Measurements from ENCODE around the gene TBX2.
"Not testable (repeated sequence)": the region's sequence is repeated elsewhere in the genome, so short reads cannot be mapped to it uniquely, and the experiment has no call there.

TBX2 gene

DNA sequence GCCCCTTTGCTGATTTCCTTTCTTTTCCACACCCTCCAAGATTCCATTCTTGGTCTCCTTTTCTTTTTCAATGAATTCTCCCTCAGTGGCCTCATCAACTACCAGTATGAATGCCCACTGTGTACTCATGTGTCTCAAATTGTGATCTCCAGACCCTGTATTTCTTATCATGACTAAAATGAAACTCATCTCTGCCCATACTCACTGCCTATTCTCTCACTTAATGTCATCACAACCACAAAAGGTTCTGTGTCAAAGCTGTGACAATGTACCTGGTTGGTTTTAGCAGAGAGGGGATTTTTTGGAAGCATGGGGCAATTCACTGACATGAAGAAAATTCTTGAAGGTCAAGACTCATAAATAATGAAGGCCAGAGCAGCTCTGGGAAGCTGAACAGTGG is 41.1 kb downstream of the TBX2 start:
- DNase-seq: no peak

DNA sequence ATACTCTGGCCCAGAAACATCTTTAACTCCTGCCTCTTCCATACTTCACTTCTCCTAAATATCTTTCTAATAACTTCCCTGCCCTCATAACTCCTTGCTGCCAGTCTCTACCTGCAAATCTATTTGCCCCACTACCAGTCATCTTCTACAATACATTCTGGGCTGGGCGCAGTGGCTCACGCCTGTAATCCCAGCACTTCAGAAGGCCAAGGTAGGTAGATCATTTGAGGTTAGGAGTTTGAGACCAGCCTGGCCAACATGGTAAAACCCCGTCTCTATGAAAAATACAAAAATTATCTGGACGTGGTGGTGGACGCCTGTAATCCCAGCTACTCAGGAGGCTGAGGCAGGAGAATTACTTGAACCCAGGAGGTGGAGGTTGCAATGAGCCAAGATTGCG is 41.9 kb downstream of the TBX2 start:
- not testable (repeated sequence) for DNase-seq

DNA sequence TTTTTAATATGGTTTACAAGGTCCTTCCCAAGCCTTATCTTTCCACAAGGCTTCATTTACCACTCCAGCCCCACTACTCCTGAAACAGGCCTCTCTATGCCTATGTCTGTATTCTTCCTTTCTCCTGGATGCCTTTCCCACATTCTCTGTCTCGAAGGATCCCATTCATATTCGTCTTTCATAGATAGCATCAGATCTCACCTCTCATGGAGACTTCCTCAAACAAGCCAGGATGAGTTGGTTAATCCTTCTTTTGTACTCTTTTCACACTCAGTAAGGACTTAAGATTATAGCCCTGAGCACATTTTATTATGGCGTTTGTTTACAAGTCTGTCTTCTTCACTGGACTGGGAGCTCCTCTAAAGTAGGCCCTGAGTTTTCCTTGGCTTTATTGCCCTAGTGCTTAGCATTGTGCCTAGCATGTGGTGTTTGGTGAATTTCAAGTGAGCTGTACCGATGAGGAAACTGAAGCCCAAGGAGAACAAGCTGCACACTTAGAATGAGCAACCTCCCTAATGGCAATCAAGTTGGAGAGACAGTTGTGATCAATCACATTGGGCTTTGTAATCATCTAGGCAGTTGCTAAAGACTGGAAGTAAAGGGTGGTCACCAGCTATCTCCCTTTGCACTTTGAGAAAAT is 42.6 kb downstream of the TBX2 start:
- DNase-seq: no peak

DNA sequence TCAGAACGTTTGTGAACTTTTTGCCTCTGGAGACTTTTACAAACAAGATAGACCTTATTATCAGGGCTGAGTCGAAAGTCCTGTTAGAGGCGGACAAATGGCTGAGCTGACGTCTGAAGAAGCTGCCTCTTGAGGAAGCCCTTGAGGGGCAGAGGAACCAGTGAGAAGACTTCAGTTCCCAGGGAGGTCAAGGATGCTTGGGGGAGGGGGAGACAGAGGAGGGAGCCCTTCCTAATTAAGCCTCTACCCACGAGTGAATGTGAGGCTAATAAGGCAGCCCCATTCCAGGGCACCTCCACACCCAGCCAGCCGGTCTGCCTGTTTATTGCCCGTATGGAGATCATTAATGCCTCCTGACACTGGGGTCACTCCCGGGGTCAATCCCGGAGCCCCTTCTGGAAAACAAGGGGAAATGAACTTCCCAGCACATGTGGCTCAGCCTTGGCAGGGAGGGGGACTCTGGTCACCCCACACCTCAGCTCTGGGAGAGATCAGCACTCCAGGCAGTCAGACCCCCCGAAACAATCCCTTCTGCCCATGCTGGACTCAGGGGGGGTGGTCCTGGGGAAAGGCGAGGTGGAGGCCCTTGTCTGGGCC is 43.3 kb downstream of the TBX2 start:
- no peak for DNase-seq

DNA sequence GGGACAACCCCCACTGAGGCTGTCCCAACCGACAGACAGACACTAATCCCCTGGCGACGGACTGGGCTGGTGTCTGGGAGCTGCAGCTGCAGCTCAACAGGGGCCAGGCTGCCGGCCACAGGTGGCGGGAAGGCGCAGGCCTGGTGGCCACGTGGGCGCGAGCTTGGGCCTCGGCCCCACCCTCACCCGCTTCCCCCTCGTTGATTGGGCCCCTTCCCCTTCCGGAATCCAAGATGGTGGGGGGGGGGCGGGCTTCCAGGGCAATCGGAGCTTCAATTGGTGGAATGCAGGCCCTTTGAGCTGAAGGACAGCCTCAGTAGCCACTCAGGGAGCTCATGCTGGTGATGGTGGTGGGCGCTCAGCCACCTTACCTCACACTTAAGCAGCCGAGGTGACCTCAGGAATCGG is 43.8 kb downstream of the TBX2 start:
- no peak for DNase-seq

DNA sequence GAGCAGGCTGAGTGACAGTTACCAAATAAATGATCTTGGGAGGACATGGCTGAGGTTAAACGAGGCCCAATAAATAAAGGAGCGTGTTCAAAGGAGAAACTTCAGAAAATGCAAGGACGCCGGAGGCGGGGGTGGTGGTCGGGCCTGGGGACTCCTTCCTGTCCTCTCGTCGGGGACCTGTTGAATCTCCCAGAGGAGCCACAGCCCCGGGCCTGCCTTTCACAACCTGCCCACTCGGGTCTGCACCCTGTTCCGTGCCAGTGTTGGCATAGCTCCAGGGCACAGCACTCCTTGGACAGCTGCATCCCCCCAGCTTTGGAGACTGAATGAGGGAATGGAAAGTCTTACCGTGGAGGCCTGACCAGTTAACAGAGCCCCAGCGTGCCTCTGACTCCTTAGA is 44.4 kb downstream of the TBX2 start:
- DNase-seq: no peak

DNA sequence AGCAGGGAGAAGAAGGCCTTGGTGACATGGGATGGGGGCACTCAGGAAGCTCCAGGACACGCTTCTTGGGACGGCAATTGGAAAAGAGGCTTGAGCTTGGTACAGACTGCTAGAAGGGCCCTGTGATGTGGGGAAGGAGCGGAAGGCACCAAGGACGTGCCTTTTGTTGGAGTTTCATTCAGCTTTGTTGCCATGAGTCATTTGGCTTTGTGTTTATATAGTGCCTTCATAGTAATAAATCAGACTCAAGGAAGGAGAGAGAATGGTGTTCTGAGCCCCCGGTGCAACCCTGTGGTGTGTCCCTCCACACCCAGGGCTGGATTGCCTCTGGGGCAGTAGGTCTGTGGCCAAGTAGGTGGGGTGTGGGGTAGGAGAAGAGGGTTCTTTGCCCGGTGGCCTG is 45.2 kb downstream of the TBX2 start:
- no peak for DNase-seq

DNA sequence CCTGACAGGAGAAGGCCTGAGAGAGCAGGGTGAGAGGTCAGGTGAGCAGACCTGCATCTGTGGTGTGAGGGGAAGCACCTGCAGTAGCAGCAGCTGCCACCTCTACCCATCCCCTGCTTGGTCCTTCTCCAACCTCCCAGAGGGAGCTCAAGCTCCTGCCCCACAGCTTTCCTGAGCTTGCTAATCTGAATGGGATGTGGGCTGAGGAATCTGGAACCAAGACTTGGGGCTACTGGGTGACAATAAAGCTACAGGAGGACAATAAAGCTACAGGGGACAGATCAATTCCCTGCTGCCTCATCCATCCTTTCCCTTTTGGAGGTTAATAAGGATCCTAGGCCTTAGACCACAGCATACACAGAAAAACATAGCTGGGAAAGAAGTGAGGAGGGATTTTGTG is 47.7 kb downstream of the TBX2 start:
- no peak for DNase-seq

DNA sequence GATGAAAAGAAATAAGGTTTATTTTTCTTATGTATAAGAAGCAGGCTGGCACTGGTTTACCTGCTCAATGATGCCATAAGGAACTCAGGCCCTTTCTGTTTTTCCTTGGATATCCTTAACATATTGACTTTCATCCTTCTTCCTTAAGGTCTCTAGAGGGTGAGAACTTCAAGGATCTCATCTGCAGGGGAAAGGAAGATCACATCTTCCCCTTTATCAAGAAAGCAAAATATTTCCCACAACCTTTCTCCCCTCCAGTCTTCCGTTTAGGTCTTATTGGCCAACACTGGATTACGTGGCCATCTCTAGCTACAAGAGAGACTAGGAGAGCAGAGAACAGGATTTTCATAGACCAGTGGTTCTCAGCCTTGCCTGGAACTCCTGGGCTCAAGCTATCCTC is 48.4 kb downstream of the TBX2 start:
- no peak for DNase-seq

DNA sequence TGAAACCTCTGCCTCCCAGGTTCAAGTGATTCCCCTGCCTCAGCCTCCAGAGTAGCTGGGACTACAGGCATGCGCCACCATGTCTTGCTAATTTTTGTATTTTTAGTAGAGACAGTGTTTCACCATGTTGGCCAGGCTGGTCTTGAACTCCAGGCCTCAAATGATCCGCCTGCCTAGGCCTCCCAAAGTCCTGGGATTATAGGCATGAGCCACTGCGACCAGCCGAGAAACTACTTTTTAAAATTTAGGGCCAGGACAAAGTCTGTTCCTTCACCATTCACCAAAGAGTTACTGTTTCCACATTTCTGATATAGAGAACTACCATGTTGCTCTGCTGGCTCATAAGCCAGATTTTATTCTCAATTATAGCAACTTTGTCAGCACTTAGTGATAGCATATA is 49.5 kb downstream of the TBX2 start:
- DNase-seq: not testable (repeated sequence)

DNA sequence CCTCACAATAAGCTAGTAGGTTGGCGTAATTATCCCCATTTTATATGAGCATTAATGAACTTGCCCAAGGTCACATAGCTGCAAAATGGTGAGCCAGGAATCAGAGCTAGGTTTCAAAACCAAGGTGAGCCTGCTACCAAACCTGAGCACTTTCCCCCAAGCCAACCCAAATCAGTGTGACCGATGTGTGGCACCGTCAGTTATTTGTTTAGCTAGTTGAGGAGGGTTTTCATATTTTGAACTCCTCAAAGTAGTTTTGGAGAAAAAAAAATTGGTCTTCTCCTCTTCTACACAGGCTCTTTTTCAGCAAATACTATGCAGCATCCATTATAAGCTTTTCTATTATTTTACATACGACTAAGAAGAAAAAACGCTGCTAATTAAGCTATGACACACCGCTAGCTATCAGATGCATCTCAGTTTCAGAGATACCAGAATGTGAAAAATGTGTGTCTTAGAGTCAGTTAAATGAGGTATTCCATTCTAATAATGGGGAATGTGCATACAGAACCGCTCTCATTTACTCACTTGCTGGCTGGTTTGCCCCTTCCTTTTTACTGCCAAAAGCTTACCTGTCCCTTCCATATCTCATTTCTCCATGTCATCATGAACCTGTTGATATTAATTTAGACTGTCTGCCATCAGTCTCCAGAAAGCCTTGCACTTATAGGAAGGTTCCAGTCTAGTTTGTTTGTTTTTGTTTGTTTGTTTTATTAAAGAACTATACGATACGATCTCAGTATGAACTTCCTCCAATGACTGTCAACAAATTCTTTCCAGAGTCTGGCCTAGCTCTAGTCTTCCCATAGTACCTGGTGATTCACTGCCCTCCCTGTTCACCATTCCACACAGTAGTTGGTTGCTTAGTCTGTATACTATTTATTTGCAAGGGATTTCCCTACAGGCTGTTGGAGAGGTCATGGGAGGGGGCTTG is 50.3 kb downstream of the TBX2 start:
- no peak for DNase-seq

DNA sequence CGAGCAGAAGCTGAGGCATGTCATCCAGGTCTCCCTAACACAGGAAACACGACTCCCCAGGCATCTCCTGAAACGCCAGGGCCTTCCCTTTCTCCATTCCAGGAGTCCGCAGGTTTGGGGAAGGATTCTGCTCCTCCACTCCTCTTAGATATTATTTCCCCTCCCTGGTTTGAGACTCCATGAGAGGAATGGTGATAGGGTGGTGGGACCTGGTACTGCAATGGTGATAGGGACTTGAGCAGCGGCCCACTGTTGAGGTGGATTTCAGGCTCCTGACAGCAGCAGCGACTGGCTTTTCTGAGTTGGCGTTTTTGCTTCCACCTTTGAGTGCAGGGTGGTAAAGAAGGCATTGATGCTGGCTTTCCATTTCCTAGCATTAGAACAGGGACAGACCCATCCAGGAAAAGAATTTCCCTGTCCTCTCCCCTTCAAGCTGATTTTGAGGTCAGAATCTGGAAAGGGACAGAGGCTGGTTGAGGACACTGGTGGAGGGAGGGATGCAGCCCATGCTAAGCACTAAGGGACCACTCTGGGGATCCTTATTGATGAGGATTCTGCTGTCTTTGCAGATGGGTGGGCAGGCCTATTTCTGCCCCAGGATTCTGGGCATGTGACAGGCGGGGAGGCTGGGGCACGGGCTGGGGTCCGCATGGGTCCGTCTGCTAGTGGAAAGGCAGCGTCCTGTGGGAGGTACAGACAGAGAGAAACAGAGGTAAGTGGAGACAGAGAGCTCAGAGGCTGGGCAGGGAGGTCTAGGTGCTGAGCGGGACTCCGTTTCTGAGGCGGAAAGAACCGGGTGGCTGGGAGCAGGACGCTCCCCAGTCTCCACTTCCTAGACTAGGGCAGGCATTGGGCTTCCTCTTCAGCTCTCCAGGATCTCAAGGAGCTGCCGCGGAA is 51.2 kb downstream of the TBX2 start:
- DNase-seq: no peak

DNA sequence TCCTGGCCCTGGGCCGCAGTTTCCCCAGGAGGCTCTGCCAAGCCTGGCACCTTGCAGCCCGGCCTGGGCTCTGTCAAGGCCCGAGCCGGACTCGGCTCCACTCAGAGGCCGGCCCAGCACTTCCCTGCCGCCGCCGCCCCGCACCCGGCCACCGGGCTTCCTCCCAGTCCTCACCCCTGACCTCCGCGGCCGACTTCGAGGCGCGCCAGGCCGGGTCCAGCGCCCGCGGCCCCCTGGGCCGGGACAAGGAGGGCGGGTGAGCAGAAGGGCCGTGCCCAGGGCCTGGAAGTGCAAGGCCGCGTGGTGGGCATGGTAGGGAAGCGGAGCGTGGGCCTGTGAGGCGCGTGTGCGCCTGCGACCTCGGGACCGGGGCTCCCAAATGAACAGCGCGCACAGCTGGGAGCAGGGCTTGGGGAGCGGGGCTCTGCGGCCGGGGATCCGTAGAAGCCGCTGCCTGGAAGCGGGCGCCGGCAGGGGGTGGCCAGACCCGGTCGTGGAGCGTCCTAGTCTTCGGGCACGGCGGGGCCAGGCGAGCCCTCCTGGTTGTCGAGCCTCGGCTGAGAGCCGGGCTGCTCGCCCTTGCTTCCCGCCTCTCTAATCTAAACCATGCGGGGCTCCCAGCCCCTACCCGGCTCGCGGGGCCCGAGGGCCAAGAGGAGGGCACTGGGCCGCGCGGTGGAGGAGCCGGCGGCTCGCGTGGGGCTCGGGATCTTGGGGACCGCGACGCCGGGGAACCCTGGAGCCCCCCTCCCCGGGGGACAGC is 52.1 kb downstream of the TBX2 start:
- DNase-seq: no peak

DNA sequence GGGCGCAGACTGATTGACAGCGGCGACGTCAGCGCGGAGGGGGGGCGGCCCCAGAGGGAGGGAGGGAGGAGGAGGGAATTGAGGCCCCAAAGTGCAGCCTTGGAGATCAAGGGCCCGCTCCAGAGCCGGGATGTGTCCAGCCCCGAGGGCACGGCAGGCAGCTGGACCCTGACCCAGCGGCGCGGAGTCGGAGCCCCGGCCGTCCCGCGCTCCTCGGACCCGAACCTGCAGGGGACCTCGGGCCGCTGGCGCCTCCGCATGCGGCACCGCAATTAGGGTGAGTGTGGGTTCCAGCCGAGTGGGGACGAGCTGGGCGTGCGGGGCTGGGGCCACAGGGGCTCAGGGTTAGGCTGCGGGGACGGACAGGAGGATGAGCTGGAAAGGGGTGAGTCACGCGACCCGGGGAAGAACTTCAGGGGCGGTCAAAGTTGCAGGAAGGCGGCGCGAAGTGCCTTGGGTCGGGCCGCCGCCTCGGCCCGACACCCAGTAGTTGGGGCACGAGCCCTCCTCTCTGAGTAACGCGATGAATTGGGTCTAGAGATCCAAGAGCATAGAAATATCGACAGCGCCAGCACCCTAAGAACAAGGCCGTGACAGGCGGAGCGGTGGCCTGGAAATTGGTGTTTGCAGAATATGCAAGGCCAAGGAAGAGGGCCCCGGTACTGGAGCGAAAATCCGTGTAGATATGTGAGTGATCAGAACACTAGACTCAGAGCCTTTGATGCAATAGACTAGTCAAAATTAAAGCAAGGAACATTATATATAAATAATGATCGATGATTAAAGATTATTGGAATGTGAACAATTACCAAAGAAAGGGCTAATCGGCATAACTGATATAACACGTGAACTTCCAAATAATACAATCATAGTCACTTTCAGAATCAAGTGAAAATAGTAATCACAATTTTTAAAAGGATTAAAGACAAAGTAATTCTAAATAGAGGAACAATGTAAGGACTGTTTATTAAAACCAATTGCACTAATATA is 53.0 kb downstream of the TBX2 start, which contains the start of gene TBX4:
TBX4 (plus strand) TSS at position 122 of the 990 bp plus-strand sequence. CDS start 4,069 bp downstream, outside the sequence.
- no peak for DNase-seq

DNA sequence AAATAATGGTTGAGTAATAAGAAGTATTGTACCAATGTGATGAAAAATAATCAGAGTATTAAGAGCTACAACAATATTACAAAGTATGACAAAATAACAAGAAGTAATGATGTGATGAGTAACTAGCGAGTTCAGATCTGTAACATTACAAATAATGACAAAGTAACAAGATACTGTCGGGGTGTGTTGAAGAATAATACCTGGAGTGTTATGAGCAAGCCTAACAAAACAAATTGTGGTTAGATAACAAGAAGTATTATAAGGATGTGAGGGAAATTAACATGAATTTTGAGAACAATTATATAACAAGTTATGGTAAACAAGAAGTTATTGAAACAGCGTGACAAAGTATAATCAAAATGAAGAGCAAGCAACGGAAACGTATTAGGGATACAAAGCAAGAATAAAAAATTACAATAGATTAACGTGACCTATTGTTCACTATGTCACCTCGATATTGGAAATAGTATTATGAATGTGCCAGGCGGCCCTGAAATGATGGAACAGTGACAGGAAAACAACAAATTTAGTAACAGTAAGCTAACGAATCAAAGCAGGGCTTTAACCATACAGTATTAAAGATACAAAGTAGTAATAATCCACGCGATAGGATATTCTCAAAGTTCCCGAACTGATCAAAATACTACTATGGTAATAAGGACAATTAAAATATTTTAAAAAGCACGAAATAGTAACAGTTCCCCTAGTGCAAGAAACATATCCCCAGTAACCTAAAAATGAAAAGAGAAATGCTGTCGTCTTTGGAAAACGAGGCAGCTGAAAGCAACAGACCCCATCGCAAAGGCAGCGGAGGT is 54.1 kb downstream of the TBX2 start:
- DNase-seq: no peak

DNA sequence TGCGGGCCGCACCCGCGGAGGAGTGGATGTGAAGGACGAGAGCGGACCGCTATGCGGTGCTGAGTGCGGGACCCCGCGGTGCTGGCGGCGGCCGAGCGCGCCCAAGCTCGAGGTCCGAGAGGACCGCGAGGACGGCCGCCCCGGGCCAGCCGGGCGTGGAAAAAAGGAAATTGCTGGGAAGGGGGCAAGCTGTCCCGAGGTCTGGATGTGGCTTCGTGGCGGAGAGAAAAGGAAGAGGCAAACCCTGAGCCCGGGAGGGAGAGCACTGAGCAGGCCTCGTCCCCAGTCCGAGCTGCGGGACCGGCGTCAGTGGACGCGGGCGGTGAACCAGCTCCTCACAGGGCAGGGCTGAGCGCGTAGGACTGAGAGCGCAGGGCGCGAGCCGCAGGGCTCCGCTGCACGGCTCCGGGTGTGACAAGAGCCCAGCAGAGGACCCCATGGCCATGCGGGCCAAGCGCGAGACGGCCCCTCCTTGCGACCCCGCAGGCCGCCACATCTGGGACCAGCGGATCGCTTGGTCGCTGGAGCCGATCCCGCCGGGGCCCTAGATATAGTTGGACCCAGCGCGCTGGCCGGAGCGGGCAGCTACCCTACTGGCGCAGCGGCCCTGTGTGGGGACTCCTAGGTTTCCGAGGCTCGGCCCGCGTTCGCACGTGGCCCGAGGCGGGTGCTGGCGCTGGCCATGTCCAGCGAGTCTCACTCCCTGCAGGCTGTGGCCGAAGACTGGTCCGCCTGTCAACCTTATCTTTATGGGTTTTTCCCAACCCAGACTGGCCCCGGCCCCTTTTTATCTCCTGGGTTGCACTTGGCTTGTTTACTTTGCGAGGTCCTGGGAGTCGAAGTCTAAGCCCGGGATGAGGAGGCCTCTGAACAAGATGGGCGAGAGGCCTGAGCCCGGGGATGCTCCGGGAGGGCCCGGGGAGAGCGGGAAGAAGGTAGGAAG is 55.0 kb downstream of the TBX2 start:
- no peak for DNase-seq

DNA sequence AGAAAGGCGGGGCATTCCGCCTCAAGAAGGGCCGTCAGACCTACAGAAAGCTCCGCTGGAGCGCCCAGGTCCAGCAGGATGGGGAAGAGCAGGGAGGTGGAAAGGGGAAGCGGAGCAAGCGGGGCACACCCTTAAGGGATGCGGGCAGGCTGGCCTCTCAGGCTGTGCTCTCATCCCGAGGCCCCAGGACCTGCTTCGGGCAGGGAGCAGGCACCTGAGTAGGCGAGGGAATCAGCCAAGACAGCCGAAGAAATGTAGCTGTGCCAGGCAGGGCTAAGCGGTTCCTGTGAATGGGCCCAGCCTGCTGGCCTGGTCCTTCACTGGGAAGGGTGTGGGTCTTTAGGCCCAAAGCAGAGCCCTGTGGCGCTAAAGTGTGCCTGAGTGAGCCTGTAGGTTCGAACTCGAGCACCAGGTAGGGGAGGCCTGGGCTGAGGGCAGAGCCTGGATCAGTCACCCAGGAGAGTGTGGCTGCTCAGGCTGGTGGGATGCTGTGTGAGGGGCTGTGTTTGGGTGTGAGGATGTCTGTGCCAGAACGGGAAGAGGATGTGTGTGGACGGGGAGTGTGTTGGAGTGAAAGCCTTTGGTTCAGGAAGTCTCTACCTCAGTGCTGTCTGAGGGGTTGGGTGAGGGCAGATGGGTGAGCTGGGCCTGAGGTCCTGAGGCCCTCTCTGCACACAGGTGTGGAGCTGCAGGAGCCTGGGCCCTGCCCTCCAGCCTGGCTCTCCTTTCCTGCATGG is 55.8 kb downstream of the TBX2 start:
- no peak for DNase-seq
